ENCODE measurements around the gene CPNE4. TPM values are rescaled to one million over a fixed set of nuclear protein-coding genes. Genes with fewer than 3 reads are reported as not detected.
A peak's percentile ranks its signal among the peaks of the same experiment; 100 is the strongest.
"Not testable (repeated sequence)": the region's sequence is repeated elsewhere in the genome, so short reads cannot be mapped to it uniquely, and the experiment has no call there.

The CPNE4 gene
- total RNA-seq, 1 donor from 2014 or later, result 0.20 TPM

GRCh38 chr3:132016061-132017041, 18.5 kb downstream of the CPNE4 start:
- DNase-seq, result no peak

GRCh38 chr3:132014105-132014504, 20.7 kb downstream of the CPNE4 start:
- no peak for DNase-seq

- DNase-seq, result peak; percentile 69
Observed at GRCh38 chr3:132009241-132009640, 25.6 kb downstream of the CPNE4 start.

GRCh38 chr3:132008837-132009236, 26.0 kb downstream of the CPNE4 start:
- DNase-seq, result no peak

GRCh38 chr3:132007617-132008016, 27.2 kb downstream of the CPNE4 start:
- DNase-seq, result no peak

- DNase-seq, result no peak
Observed at GRCh38 chr3:132006605-132007204, 28.1 kb downstream of the CPNE4 start.

- DNase-seq, result no peak
Observed at GRCh38 chr3:132004571-132004970, 30.2 kb downstream of the CPNE4 start.

GRCh38 chr3:132003685-132004084, 31.1 kb downstream of the CPNE4 start:
- DNase-seq, result no peak

- DNase-seq, result no peak
Observed at GRCh38 chr3:132001999-132002398, 32.8 kb downstream of the CPNE4 start.

GRCh38 chr3:132001036-132001435, 33.8 kb downstream of the CPNE4 start:
- no peak for DNase-seq

GRCh38 chr3:131998027-131998426, 36.8 kb downstream of the CPNE4 start:
- no peak for DNase-seq

GRCh38 chr3:131995891-131996290, 38.9 kb downstream of the CPNE4 start:
- DNase-seq, result no peak

GRCh38 chr3:131989318-131989717, 45.5 kb downstream of the CPNE4 start:
- DNase-seq, result no peak

GRCh38 chr3:131988209-131988608, 46.6 kb downstream of the CPNE4 start:
- DNase-seq, result no peak

GRCh38 chr3:131983689-131984088, 51.1 kb downstream of the CPNE4 start:
- no peak for DNase-seq

GRCh38 chr3:131981323-131981722, 53.5 kb downstream of the CPNE4 start:
- no peak for DNase-seq

GRCh38 chr3:131976448-131976847, 58.4 kb downstream of the CPNE4 start:
- DNase-seq, result peak; percentile 1

GRCh38 chr3:131975047-131975446, 59.8 kb downstream of the CPNE4 start:
- DNase-seq, result no peak

- no peak for DNase-seq
Observed at GRCh38 chr3:131973731-131974130, 61.1 kb downstream of the CPNE4 start.

- no peak for DNase-seq
Observed at GRCh38 chr3:131972550-131972949, 62.3 kb downstream of the CPNE4 start.

GRCh38 chr3:131972091-131972490, 62.7 kb downstream of the CPNE4 start:
- DNase-seq, result no peak

- DNase-seq, result not testable (repeated sequence)
Observed at GRCh38 chr3:131963442-131963841, 71.4 kb downstream of the CPNE4 start.

- no peak for DNase-seq
Observed at GRCh38 chr3:131962982-131963381, 71.8 kb downstream of the CPNE4 start.

GRCh38 chr3:131960324-131960723, 74.5 kb downstream of the CPNE4 start:
- no peak for DNase-seq

Measured in skin of body (tissue), 2 donors.